GM19328 (cell line): ENCODE results near the gene ELN.

Experiments
- ATAC-seq: cut with Tn5 transposase; IDR thresholded peaks from one replicate; pipeline ENCODE4 v1.9.1; 2021; ENCODE audit warnings: mild to moderate bottlenecking, moderate library complexity; ENCODE audit not compliant: unreplicated experiment

The ELN gene

GRCh38 chr7:74092321-74092963 lies 64.5 kb downstream of the ELN start:
- ATAC-seq: no peak

- ATAC-seq: peak; percentile 57
These were observed 65.0 kb downstream of the ELN start for GRCh38 chr7:74092964-74093471.

GRCh38 chr7:74093671-74094223 lies 65.8 kb downstream of the ELN start:
- no peak for ATAC-seq

- ATAC-seq: no peak
These were observed 66.5 kb downstream of the ELN start for GRCh38 chr7:74094224-74095101.

- ATAC-seq: no peak
These were observed 67.2 kb downstream of the ELN start for GRCh38 chr7:74095135-74095534.

- no peak for ATAC-seq
These were observed 70.1 kb downstream of the ELN start for GRCh38 chr7:74097937-74098614.

- ATAC-seq: no peak
These were observed 71.1 kb downstream of the ELN start for GRCh38 chr7:74099031-74099430.

GRCh38 chr7:74101061-74101681 lies 73.2 kb downstream of the ELN start:
- peak; percentile 84 for ATAC-seq

GRCh38 chr7:74103219-74103772 lies 75.3 kb downstream of the ELN start:
- no peak for ATAC-seq

- ATAC-seq: no peak
These were observed 76.7 kb downstream of the ELN start for GRCh38 chr7:74104702-74105101.

GRCh38 chr7:74105992-74106391 lies 78.0 kb downstream of the ELN start:
- ATAC-seq: no peak

- no peak for ATAC-seq
These were observed 78.9 kb downstream of the ELN start for GRCh38 chr7:74106846-74107245.

- ATAC-seq: no peak
These were observed 87.4 kb downstream of the ELN start for GRCh38 chr7:74115326-74115725.

- no peak for ATAC-seq
These were observed 88.4 kb downstream of the ELN start for GRCh38 chr7:74116356-74116755.
